ENCODE measurements around the gene CCDC171. TPM values are rescaled to one million over a fixed set of nuclear protein-coding genes. Genes with fewer than 3 reads are reported as not detected.

CCDC171 gene
- total RNA-seq, 6 experiments from 2014 or later: 0.42 to 0.80 (median 0.45) TPM

DNA sequence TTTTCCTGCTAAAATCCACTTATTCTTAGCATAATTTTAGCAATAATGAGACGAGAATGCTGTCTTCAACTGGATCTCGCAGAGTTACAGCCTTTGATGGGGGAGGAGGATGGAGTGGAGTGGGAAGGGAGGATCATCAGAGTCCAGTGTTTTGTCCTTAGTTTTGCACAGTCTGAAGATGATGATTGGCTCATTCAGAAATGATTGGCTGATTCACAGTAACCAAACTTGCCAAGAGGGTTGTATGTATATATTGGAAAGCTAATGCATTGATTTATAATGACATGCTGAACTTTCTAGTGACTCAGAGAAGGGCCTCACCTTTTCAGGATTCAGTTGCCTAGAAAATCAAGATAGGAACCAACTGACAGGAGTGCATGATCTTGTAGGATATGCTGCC, 448.0 kb downstream of the CCDC171 start:
- intact Hi-C loops (cut with DNase I): no loop called here
- 67% methylated on average over 2 of the region's 2 CpGs for WGBS (ENCODE audit: insufficient coverage, low coverage, low lambda C conversion rate, missing lambda C conversion rate)
- Histone ChIP-seq H3K4me3 (no peak overlapping the region), H3K36me3 (no peaks in the 10 kb centered on the region), H3K27ac (no peak overlapping the region), H3K4me1 (no peaks in the 10 kb centered on the region), H3K9me3 (no peaks in the 10 kb centered on the region), H3K27me3 (no peaks in the 10 kb centered on the region)
- no peak for ATAC-seq
- no peak for DNase-seq
- TF ChIP-seq, protein P1, sequence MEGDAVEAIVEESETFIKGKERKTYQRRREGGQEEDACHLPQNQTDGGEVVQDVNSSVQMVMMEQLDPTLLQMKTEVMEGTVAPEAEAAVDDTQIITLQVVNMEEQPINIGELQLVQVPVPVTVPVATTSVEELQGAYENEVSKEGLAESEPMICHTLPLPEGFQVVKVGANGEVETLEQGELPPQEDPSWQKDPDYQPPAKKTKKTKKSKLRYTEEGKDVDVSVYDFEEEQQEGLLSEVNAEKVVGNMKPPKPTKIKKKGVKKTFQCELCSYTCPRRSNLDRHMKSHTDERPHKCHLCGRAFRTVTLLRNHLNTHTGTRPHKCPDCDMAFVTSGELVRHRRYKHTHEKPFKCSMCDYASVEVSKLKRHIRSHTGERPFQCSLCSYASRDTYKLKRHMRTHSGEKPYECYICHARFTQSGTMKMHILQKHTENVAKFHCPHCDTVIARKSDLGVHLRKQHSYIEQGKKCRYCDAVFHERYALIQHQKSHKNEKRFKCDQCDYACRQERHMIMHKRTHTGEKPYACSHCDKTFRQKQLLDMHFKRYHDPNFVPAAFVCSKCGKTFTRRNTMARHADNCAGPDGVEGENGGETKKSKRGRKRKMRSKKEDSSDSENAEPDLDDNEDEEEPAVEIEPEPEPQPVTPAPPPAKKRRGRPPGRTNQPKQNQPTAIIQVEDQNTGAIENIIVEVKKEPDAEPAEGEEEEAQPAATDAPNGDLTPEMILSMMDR (IDR thresholded peaks at IDR 0.05): no peak
- TF ChIP-seq POLR2A (IDR thresholded peaks at IDR 0.05): no peak

DNA sequence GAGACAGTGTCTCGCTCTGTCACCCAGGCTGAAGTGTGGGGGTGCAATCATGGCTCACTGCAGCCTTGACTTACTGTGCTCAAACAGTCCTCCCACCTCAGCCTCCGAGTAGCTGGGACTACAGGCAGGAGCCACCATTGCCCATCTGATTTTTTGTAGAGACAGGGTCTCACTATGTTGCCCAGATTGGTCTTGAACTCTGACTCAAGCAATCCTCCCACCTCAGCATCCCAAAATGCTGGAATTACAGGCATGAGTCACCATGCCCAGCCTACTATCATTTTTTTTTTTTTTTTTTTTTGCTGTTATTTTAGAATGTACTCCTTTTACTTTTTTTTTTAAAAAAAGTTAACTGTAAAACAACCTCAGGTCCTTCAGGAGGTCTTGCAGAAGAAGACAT, 449.0 kb downstream of the CCDC171 start:
- intact Hi-C loops (cut with DNase I): no loop called here
- Histone ChIP-seq H3K27ac (no peak overlapping the region), H3K27me3 (no peaks in the 10 kb centered on the region), H3K4me1 (no peaks in the 10 kb centered on the region), H3K9me3 (no peaks in the 10 kb centered on the region), H3K4me3 (no peak overlapping the region), H3K36me3 (no peaks in the 10 kb centered on the region)
- DNase-seq: no peak
- no peak for ATAC-seq
- WGBS (ENCODE audit: insufficient coverage, low coverage, low lambda C conversion rate, missing lambda C conversion rate): no CpG with 5 or more reads among the region's 2 CpGs
- TF ChIP-seq, protein P1 (IDR thresholded peaks at IDR 0.05): no peak
- TF ChIP-seq POLR2A (IDR thresholded peaks at IDR 0.05): no peak

DNA sequence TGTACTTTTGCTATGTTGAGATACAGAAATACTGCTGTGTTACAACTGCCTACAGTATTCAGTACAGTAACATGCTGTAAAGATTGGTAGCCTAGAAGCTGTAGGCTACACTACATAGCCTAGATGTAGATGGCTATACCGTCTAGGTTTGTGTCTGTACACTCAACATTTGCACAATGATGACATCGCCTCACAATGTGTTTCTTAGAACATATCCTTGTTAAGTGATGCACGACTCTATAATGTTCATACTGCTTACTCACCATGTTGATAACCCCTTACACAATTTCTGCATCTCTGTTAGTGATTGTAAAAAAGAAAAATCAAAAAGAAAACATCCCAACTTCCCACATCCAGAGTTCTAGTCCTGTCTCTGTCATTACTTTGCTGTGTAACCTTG, 450.0 kb downstream of the CCDC171 start:
- 71% methylated on average over 3 of the region's 3 CpGs for WGBS (ENCODE audit: insufficient coverage, low coverage, low lambda C conversion rate, missing lambda C conversion rate)
- Histone ChIP-seq H3K36me3 (no peaks in the 10 kb centered on the region), H3K27ac (no peak overlapping the region), H3K4me3 (no peak overlapping the region), H3K4me1 (no peaks in the 10 kb centered on the region), H3K27me3 (no peaks in the 10 kb centered on the region), H3K9me3 (no peaks in the 10 kb centered on the region)
- no peak for DNase-seq
- no peak for TF ChIP-seq POLR2A (IDR thresholded peaks at IDR 0.05)
- TF ChIP-seq, protein P1 (IDR thresholded peaks at IDR 0.05): no peak
- no peak for ATAC-seq
- intact Hi-C loops (cut with DNase I): no loop called here

DNA sequence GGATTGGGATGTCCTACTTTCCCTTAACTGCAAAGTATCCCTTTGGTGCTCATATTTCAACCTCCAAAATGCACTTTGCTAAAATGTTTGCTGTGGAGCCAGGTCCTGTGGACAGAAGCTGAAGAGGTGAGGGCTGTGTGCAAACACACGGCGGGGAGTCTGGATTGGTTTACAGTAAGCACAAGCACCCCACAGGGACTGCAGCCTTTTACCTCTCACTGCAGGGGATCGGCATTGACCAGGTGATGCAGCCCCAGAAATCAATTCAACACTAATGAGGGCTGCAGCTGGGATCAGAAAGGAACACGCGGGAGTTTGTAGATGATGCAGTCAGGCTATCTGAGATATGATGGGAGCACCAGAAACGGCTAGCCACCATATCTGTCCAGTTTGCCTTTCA, 450.9 kb downstream of the CCDC171 start:
- Histone ChIP-seq H3K4me1 (no peaks in the 10 kb centered on the region), H3K36me3 (no peaks in the 10 kb centered on the region), H3K9me3 (no peaks in the 10 kb centered on the region), H3K27me3 (no peaks in the 10 kb centered on the region), H3K4me3 (no peak overlapping the region), H3K27ac (no peak overlapping the region)
- TF ChIP-seq, protein P1 (IDR thresholded peaks at IDR 0.05): no peak
- TF ChIP-seq POLR2A (IDR thresholded peaks at IDR 0.05): no peak
- ATAC-seq (no peak), DNase-seq (no peak)
- intact Hi-C loops (cut with DNase I): no loop called here
- WGBS (ENCODE audit: insufficient coverage, low coverage, low lambda C conversion rate, missing lambda C conversion rate): 70% methylated on average over 5 of the region's 6 CpGs

DNA sequence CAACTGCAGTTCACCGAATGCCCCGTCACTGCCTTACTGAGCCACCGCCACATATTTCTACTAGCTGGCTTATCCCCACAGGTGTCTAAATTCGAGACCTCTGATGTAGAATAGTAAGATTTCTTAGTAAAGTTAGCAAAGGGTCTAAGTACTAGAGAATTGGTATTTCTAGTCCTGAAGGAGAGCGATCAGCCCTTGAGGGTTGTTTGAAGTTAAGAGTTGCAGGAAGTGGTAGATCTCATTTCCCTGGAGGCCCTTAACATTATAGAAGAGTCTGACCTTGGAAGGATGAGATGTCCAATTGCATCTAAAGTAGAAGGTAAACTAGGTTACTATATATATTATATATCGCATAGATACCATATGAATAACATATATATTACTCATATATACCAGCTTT, 451.8 kb downstream of the CCDC171 start:
- TF ChIP-seq, protein P1 (IDR thresholded peaks at IDR 0.05): no peak
- TF ChIP-seq POLR2A (IDR thresholded peaks at IDR 0.05): no peak
- Histone ChIP-seq H3K36me3 (no peaks in the 10 kb centered on the region), H3K27ac (no peak overlapping the region), H3K27me3 (no peaks in the 10 kb centered on the region), H3K9me3 (no peaks in the 10 kb centered on the region), H3K4me3 (no peak overlapping the region), H3K4me1 (no peaks in the 10 kb centered on the region)
- intact Hi-C loops (cut with DNase I): no loop called here
- ATAC-seq (no peak), DNase-seq (no peak)
- 88% methylated on average over 6 of the region's 6 CpGs for WGBS (ENCODE audit: insufficient coverage, low coverage, low lambda C conversion rate, missing lambda C conversion rate)

All from right lobe of liver (tissue), 6 donors.